HepG2 (cell line): ENCODE results near the gene OSBPL2. TPM values are rescaled to one million over a fixed set of nuclear protein-coding genes. Genes with fewer than 3 reads are reported as not detected.

Experiments
- ARNT2 ChIP-seq: sonication (generic); formaldehyde crosslinking; IDR thresholded peaks from 2 replicates; pipeline ENCODE4 v1.8.0; 2022; ENCODE audit warnings: mild to moderate bottlenecking, low read depth, missing genetic modification reagents, moderate library complexity
- BORCS8-MEF2B ChIP-seq: sonication (generic); formaldehyde crosslinking; IDR thresholded peaks from 2 replicates; pipeline ENCODE4 v1.8.0; 2022; ENCODE audit warnings: mild to moderate bottlenecking, missing genetic modification reagents
- CEBPB ChIP-seq: IDR thresholded peaks from 2 replicates; pipeline ENCODE4 v1.6.1; 2011; ENCODE audit warnings: low read depth, low read length, improper control_type of control experiment, borderline replicate concordance
- GFI1 ChIP-seq: sonication (generic); formaldehyde crosslinking; IDR thresholded peaks from 2 replicates; pipeline ENCODE4 v1.5.0; 2020; ENCODE audit warnings: missing genetic modification reagents, mild to moderate bottlenecking, borderline replicate concordance
- HDAC1 ChIP-seq: sonication (generic); formaldehyde crosslinking; IDR thresholded peaks from 2 replicates; pipeline ENCODE4 v1.5.1; 2020; ENCODE audit warnings: mild to moderate bottlenecking, missing genetic modification reagents
- HHEX ChIP-seq: IDR thresholded peaks from 2 replicates; pipeline ENCODE4 v1.6.1; 2016; ENCODE audit warnings: control low read depth
- HOXA9 ChIP-seq: sonication (generic); formaldehyde crosslinking; IDR thresholded peaks from 2 replicates; pipeline ENCODE4 v1.8.1; 2022; ENCODE audit warnings: missing genetic modification reagents, mild to moderate bottlenecking, moderate library complexity, borderline replicate concordance
- HOXD1 ChIP-seq: sonication (generic); formaldehyde crosslinking; IDR thresholded peaks from 2 replicates; pipeline ENCODE4 v1.5.0; 2020; ENCODE audit warnings: missing genetic modification reagents
- MAX ChIP-seq: IDR thresholded peaks from 2 replicates; pipeline ENCODE4 v1.6.1; 2012; ENCODE audit warnings: inconsistent platforms
- MEF2D ChIP-seq: sonication (generic); formaldehyde crosslinking; IDR thresholded peaks from 2 replicates; pipeline ENCODE4 v1.5.1; 2020; ENCODE audit warnings: mild to moderate bottlenecking, missing genetic modification reagents
- NKX3-1 ChIP-seq: sonication (generic); formaldehyde crosslinking; IDR thresholded peaks from 2 replicates; pipeline ENCODE4 v1.5.0; 2020; ENCODE audit warnings: missing genetic modification reagents
- SALL1 ChIP-seq: sonication (generic); formaldehyde crosslinking; IDR thresholded peaks from 2 replicates; pipeline ENCODE4 v1.8.0; 2022; ENCODE audit warnings: mild to moderate bottlenecking, missing genetic modification reagents
- TFE3 ChIP-seq: IDR thresholded peaks from 2 replicates; pipeline ENCODE4 v1.6.1; 2016
- ZBTB10 ChIP-seq: sonication (generic); formaldehyde crosslinking; IDR thresholded peaks from 2 replicates; pipeline ENCODE4 v1.4.0; 2020; ENCODE audit warnings: missing genetic modification reagents, borderline replicate concordance
- ZFP41 ChIP-seq: sonication (generic); formaldehyde crosslinking; IDR thresholded peaks from 2 replicates; pipeline ENCODE4 v1.4.0; 2020; ENCODE audit warnings: mild to moderate bottlenecking, missing genetic modification reagents, borderline replicate concordance
- ZMAT3 ChIP-seq: sonication (generic); formaldehyde crosslinking; conservative IDR thresholded peaks from 2 replicates; pipeline ENCODE4 v1.7.0; 2021; ENCODE audit warnings: missing genetic modification reagents
- ZNF367 ChIP-seq: sonication (generic); formaldehyde crosslinking; IDR thresholded peaks from 2 replicates; pipeline ENCODE4 v1.4.0; 2020; ENCODE audit warnings: missing genetic modification reagents, borderline replicate concordance
- ZNF687 ChIP-seq: sonication (generic); formaldehyde crosslinking; IDR thresholded peaks from 2 replicates; pipeline ENCODE4 v1.5.1; 2020; ENCODE audit warnings: mild to moderate bottlenecking, missing genetic modification reagents, moderate library complexity
- ZNF790 ChIP-seq: sonication (generic); formaldehyde crosslinking; IDR thresholded peaks from 2 replicates; pipeline ENCODE4 v1.8.0; 2022; ENCODE audit warnings: missing genetic modification reagents, mild to moderate bottlenecking, borderline replicate concordance
- ZNF850 ChIP-seq: sonication (generic); formaldehyde crosslinking; conservative IDR thresholded peaks from 2 replicates; pipeline ENCODE4 v1.9.0; 2021; ENCODE audit warnings: mild to moderate bottlenecking, missing genetic modification reagents
- polyA plus RNA-seq, 8 experiments: library from polyadenylated mRNA; depleted of rRNA in 3 of 8; stranded (reverse) in 7 of 8; unstranded in 1 of 8; fragments of >200 nt; fragmentation: Illumina TruSeq in 4 of 8; extraction: Trizol in 4 of 8; gene quantifications; 2 replicates each; pipeline versions ENCODE4 v1.2.1 to v1.2.3, GENCODE V29; 2011 to 2016; ENCODE audit warnings: low read depth in 4 of 8, missing spikeins in 1 of 8, mixed read lengths in 1 of 8; ENCODE audit not compliant: insufficient read depth in 1 of 8
- total RNA-seq, 5 experiments: library from RNA; depleted of rRNA; stranded (reverse); fragments of >200 nt; fragmentation: Illumina TruSeq; extraction: Trizol; gene quantifications; 2 replicates each; pipeline ENCODE4 v1.2.3, GENCODE V29; 2016; ENCODE audit warnings: low read depth in 1 of 5

OSBPL2 gene
- total and polyA plus RNA-seq, 2 of the 13 experiments (the other 11 are each of a cell fraction or from before 2014, with no cell fraction given), result 18.5 to 37.4 TPM

GRCh38 chr20:62303340-62304226, 65.3 kb downstream of the OSBPL2 start (continued):
- peak; percentile 70 for TF ChIP-seq ZNF687 (CRISPR knock-in tag)
- TF ChIP-seq HDAC1 (CRISPR knock-in tag), result peak; percentile 90
- peak; percentile 55; the same call in 1 of the 2 replicates for TF ChIP-seq HOXA9 (CRISPR knock-in tag)
- TF ChIP-seq MEF2D (CRISPR knock-in tag), result peak; percentile 61
- TF ChIP-seq ZNF790, result peak; percentile 80; the same call in 1 of the 2 replicates
- 0 out of 2 replicates have a peak, but pooled peaks have one; percentile 27 for TF ChIP-seq MAX
- TF ChIP-seq GFI1 (CRISPR knock-in tag), result 0 out of 2 replicates have a peak, but pooled peaks have one; percentile 49
- peak; percentile 19; the same call in 1 of the 2 replicates for TF ChIP-seq SALL1 (CRISPR knock-in tag)
- peak; percentile 59; the same call in 1 of the 2 replicates for TF ChIP-seq ZFP41 (CRISPR knock-in tag)
- peak; percentile 51; the same call in 1 of the 2 replicates for TF ChIP-seq TFE3 (CRISPR knock-in tag)
- no peak; the same call in 1 of the 2 replicates for TF ChIP-seq BORCS8-MEF2B (CRISPR knock-in tag)
- TF ChIP-seq ZNF850 (CRISPR knock-in tag), result no peak
- peak; percentile 29; the same call in 1 of the 2 replicates for TF ChIP-seq ZNF367 (CRISPR knock-in tag)
- peak; percentile 83 for TF ChIP-seq NKX3-1
- TF ChIP-seq HOXD1 (CRISPR knock-in tag), result peak; percentile 60; the same call in 1 of the 2 replicates
- no peak for TF ChIP-seq CEBPB
- no peak for TF ChIP-seq HHEX (CRISPR knock-in tag)
- TF ChIP-seq ZBTB10 (CRISPR knock-in tag), result 0 out of 2 replicates have a peak, but pooled peaks have one; percentile 20
- TF ChIP-seq ARNT2 (CRISPR knock-in tag), result peak; percentile 53; the same call in 1 of the 2 replicates
- TF ChIP-seq ZMAT3 (CRISPR knock-in tag), result peak; percentile 75
